Stimulated activated CD4-positive, alpha-beta T cell treated with anti-CD3 and anti-CD28 coated beads, TNF-alpha, amount 100 ng/mL, for 48 hours (primary cell): ENCODE measurements around the gene LHPP.

ENCODE experiments used
- DNase-seq, 3 donors: peaks; one replicate each; pipeline ENCODE4 v3.0.0-alpha.2; 2020; ENCODE audit warnings: low read depth in 3 of 3

Gene LHPP

DNA sequence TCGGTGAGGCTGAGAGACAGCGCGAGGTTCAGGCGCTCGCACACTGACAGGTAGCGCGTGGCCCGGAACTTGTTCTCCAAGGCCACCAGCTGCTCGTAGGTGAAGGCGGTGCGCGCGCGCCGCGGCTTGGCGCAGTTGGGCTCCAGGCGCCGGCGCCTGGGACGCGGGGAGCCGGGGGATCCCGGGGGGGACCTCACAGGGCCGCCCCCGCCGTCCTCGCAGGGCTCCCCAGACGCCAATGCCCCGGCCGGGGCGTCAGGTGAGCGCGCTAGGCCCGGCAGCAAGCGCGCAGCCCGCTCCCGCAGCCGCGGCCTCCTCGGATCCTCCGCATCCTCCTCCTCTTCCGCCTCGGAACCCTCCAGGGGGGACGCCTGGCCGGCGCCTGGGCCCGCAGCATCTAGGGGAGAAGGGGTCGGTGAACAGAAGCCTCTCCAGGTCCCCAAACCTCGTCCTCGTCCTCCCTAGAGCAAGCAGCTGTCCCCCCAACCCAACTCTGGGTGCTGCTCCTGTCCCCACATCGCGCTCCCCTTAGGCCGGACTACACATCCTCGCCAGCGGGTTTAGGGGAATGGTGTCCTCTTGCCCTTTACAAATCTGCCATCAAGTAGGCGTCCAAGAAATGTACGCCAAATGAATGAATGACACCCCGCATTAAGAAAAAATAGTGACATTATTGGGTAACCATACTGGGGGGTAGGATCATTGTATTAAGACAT lies 13.7 kb upstream of the LHPP start:
- DNase-seq, result no peak

DNA sequence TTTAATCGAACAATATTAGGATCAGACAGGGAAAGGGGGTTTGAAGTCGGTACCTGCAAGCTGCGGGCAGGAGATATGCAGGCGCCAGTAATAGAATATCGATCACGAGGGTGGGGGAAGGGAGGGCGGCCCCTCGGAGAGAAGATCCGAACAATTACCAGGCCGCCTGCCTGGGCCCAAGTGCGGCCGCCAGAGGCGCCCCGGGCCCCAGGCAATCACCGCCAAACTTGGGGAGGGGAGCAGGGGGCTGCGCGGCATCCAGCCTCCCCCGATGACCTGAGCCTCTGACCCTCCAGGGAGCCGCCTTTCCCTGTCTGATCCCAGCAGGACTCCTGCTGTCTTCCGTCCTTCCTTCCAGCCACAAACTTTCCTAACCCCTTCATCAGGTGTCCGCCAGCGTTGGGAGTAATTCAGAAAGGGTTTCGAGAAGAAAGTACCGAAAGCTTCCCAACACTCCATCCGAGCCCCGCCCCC lies 12.9 kb upstream of the LHPP start:
- no peak for DNase-seq

DNA sequence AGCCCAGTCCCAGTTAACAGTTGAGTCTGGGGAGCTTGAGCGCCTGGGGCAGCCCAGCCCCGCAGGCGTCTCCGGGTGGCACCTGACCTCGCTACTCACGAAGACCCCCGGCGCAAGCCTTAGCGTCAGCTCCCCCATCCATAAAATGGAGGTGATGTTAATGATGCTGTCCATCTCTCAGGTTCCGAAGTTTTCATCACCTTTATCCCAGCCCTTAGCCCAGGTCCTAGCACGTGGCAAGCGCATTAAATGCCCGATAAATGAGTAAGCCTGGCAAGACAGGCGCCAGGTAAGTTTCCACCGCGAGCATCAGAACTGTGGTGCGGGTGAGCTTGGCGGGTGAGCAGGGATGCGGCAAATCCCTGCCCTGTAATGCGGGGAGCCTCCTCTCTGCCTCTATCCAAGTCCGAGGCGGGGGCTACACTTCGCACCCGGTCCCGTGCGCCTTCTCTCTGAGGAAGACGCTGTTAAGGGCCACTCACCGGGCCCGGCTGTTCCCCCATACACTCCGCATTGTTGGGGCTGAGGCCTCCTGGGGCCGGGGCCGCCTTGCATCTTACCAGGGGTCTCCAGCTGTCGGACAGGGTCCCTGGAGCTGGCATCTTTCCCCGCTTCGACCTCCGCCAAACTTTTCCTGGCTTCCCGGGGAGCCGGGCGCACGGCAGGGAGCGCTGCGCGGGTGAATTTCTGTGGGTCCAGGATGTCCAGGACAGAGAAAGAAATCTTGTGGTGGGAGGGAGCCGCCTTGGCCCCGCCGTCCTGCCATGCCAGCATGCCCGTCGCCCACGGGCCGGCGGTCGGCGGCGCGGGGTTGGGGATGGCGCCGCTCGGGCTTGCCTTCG lies 12.2 kb upstream of the LHPP start:
- no peak for DNase-seq

DNA sequence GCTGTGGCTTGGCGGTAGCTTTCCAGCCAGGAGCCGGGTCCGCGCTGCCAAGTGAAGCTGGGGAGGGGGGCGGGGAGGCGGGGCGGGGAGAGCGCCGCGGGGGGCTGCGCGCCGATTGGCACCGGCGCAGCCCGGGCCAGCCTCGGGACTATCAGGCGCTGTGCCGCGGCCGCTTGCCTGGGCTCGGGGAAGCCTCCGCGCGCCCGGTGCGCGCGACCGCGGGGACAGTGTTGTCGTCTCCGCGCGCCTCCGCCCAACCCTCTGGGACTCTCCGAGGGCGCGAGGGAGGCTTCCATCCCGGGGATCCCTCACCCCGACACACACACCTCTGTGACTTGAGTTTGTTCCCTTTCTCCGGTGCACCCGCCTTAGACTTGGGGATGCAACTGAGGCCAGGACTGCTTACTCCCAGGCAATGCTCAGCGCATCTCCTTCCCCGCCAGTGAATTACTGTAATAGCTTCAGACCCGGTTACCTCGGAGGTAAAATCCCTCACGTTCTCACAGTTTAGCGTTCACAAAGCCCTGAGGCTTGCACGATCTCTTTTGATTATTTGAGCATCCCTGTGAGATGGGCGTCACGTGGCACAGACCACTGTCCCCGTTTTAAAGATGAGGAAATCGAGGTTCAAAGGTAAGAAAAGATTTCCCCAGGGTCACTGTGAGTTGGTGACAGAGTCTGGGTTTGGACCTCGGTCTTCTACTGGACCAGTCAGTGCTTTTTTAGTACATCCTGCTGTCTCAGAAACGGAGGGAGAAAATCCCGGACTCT lies 11.4 kb upstream of the LHPP start, which contains the start of gene NKX1-2:
TSS of gene NKX1-2 (minus strand) at position 24 of the 771 bp plus-strand sequence. CDS start 92 bp downstream, outside the sequence.
- no peak for DNase-seq

DNA sequence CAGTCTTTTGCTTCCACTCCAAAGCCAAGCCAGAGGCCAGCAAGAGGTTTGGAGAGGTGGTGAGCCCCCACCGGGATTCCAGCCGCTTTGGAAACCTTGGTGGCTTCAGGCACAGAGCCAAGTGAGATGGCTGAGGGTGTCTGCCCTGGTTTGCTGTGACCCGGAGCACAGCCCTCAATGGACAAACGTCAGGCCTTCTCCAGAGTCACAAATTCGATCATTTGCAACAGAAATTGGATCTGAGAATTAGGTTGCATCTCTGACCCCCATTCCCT lies 10.9 kb upstream of the LHPP start:
- DNase-seq, result no peak

DNA sequence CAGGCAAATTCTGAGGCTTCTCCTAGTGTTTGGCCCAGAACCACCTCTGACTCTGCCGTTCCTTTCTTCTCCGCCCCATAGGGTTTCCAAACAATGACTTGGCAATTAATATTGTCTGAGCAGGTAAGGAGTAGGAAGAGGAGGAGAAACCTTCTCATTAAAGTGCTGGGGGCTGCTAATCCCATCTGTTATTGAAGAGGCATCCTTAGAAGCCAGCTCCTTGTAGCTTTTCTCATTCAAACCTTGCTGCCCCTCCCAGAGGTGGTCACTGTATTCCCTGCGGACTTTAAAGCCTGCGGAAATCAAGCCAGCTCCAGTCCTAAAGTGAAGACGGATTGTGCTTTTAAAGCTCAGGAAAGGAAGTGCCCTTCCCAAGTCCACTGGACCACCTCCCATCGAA lies 10.3 kb upstream of the LHPP start:
- no peak for DNase-seq

DNA sequence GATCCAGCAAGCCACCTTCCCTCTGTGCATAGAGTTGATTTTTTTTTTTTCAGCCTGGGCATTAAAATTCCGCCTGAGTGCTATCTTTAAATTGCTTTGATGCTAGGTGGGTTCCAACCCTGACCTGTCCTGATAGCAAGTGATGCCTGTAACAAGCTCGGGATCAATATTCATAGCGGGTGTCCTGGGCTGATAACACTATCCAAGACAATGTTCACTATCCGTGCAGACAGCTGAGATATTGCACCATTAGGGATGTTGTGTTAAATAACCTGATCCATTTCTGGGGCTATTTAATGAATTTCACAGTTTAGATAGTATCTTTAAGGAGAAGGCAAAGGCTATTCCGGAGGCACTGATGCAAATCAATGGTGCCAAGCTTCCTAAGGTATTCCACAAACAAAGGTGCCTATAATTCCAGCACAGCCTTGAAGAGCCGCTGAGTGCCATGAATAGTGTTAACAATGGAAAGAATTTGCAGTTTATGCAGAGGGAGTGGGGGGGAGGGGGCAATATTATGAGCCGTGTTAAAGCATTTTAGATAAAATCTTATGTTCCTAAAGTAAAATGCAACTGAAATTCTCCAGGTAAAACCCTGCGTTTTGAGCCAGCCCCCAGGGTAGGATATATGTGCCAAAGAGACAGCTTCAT lies 7.5 kb upstream of the LHPP start:
- no peak for DNase-seq

- DNase-seq, result no peak
These were observed 6.2 kb upstream of the LHPP start for GRCh38 chr10:124455441-124455840.

- DNase-seq, result no peak
These were observed 3.1 kb upstream of the LHPP start for GRCh38 chr10:124458473-124458872.

DNA sequence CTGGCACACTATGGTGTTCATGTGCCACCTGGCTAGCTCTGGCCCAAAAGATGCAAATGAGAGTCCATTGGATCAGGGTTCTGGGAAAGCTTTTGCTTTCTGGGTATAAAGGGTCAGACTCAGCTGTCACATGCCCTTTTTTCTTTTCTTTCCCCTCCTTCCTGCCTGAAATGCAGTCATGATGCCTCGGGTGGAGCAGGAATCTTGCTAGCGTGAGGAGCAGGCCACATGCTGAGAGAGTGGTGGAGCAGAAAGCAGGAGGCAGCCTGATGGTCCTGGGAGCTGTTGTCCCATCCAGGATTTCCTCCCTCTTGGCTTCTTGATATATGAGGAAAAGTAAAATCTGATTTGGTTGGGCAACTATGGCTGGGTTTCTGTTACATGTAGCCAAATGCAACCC lies 2.7 kb upstream of the LHPP start:
- no peak for DNase-seq

GRCh38 chr10:124459395-124459794 lies 2.2 kb upstream of the LHPP start:
- no peak for DNase-seq

DNA sequence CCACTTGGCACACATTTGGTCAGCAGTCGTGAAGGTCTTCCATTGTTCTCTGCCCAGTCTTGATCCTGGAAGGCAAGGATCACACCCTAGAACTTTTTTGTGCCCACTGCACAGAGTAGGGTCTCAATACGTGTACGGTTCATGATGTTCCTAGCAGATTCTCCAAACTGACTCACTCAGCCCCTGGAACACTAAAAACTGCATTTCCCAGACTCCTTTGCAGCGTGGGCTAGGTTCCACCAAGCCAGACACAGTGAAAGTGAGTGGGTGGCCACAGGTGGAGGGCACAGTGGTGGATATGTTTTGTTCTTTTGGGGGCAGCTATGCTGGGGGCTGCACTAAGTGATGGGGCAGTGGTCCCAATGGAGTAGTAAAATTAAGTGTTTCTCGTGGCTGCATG lies 1.5 kb upstream of the LHPP start:
- no peak for DNase-seq

DNA sequence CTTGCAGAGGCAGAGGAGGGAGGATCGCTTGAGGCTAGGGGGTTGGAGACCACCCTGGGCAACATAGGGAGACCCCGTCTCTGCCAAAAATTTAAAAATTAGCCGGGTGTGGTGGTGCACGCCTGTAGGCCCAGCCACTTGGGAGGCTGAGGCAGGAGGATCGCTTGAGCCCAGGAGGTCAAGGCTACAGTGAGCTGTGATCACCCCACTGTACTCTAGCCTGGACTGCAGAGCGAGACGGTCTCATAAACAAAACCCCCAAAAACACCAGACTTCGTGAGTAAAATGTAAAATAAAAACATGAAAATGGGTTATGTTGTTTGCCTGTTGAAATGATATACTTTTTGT lies 699 bp downstream of the LHPP start:
- no peak for DNase-seq

- no peak for DNase-seq
These were observed 2.7 kb downstream of the LHPP start for GRCh38 chr10:124464028-124464965.

GRCh38 chr10:124465003-124465776 lies 3.6 kb downstream of the LHPP start:
- no peak for DNase-seq

- DNase-seq, result no peak
These were observed 4.3 kb downstream of the LHPP start for GRCh38 chr10:124465777-124466488.

DNA sequence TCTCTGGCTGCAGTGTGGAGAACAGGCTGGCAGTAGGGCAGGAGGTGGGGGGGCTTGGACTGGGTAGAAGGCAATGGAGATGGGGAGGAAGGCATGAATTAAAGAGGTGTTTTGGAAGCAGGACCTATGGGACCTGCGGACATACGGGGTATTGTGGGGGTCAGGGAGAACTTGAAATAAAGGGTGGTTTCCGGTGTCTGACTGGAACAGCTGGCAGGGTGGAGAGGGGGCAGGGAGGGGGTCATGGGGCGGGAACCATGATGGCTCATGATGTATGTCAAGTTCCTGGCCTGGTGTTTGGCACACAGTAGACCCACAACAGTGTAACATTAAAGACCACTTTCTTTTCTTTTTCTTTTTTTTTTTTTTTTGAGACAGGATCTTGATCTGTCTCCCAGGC lies 5.5 kb downstream of the LHPP start:
- no peak for DNase-seq

DNA sequence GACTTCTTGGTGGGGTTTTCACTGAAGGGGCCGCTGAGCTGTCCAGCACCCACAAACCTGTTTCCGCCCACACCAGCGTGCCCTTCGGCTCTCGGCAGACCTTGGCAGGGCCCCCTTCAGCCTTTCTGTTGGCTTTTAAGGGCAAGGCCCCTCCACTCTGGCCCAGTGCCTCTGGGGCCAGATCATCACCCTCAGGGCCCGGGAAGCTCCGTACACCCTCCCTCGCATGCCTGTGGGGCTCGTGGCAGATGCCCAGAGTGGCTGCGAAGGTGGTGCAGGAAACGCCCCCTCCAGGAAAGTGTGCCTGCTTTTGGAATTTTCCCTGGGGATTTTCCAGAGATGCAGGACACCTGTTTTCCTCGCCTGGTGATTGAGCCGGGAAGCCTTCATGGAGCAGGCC lies 7.0 kb downstream of the LHPP start:
- DNase-seq, result no peak

- DNase-seq, result no peak
These were observed 8.4 kb downstream of the LHPP start for GRCh38 chr10:124469956-124470484.
